PFSK-1 (cell line): ENCODE measurements around the gene RSPO3.

ENCODE experiments used
- FOXP2 ChIP-seq: optimal IDR thresholded peaks from 2 replicates; pipeline ENCODE3; 2011; ENCODE audit warnings: borderline replicate concordance, control low read depth, inconsistent platforms; ENCODE audit not compliant: insufficient read depth; ENCODE audit errors: extremely low read length, extremely low read depth
- POLR2AphosphoS5 ChIP-seq: IDR thresholded peaks from 2 replicates; pipeline ENCODE4 v1.6.1; 2012; ENCODE audit warnings: low read depth, mild to moderate bottlenecking, control low read depth, low read length, moderate library complexity
- SIN3A ChIP-seq: IDR thresholded peaks from 2 replicates; pipeline ENCODE4 v1.6.1; 2012; ENCODE audit warnings: mild to moderate bottlenecking, low read length, moderate library complexity, borderline replicate concordance; ENCODE audit not compliant: insufficient read depth
- TAF1 ChIP-seq: IDR thresholded peaks from 2 replicates; pipeline ENCODE4 v1.6.1; 2012; ENCODE audit warnings: low read length, control low read depth, borderline replicate concordance; ENCODE audit not compliant: insufficient read depth
- TF ChIP-seq, protein P1 (sequence below), 2 experiments: IDR thresholded peaks; 2 replicates each; pipeline versions ENCODE4 v1.6.1 to v1.8.0; 2011 to 2012; ENCODE audit warnings: low read depth in 2 of 2, low read length in 2 of 2, control low read depth in 1 of 2, inconsistent platforms in 1 of 2, mild to moderate bottlenecking in 1 of 2, moderate library complexity in 1 of 2; ENCODE audit not compliant: insufficient read depth in 1 of 2

The RSPO3 gene

DNA sequence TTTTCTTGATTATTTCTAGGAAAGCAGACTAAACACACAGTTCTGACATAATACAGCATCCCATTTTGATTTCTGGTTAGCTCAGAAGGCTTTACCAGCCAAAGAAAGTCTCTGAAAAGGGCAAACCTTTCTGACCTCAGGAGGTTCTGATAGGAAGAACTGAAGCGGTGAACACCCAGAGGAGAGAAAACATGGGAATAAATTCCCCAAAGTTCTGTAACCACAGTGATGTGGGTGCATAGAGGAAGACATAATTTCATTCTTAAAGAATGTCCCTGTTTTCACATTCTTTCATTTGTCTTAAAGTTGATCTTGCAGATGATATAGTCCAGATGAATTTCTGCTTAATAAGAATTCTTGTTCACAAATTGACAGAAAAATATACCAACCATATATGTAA is 60.3 kb downstream of the RSPO3 start:
- no peak for TF ChIP-seq SIN3A
- TF ChIP-seq, protein P1, sequence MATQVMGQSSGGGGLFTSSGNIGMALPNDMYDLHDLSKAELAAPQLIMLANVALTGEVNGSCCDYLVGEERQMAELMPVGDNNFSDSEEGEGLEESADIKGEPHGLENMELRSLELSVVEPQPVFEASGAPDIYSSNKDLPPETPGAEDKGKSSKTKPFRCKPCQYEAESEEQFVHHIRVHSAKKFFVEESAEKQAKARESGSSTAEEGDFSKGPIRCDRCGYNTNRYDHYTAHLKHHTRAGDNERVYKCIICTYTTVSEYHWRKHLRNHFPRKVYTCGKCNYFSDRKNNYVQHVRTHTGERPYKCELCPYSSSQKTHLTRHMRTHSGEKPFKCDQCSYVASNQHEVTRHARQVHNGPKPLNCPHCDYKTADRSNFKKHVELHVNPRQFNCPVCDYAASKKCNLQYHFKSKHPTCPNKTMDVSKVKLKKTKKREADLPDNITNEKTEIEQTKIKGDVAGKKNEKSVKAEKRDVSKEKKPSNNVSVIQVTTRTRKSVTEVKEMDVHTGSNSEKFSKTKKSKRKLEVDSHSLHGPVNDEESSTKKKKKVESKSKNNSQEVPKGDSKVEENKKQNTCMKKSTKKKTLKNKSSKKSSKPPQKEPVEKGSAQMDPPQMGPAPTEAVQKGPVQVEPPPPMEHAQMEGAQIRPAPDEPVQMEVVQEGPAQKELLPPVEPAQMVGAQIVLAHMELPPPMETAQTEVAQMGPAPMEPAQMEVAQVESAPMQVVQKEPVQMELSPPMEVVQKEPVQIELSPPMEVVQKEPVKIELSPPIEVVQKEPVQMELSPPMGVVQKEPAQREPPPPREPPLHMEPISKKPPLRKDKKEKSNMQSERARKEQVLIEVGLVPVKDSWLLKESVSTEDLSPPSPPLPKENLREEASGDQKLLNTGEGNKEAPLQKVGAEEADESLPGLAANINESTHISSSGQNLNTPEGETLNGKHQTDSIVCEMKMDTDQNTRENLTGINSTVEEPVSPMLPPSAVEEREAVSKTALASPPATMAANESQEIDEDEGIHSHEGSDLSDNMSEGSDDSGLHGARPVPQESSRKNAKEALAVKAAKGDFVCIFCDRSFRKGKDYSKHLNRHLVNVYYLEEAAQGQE (IDR thresholded peaks at IDR 0.05; ENCODE audit: insufficient read depth in 1 of 2, low read depth in 2 of 2, low read length in 2 of 2), result no peak
- no peak for TF ChIP-seq FOXP2
- no peak for TF ChIP-seq TAF1
- no peak for TF ChIP-seq POLR2AphosphoS5

DNA sequence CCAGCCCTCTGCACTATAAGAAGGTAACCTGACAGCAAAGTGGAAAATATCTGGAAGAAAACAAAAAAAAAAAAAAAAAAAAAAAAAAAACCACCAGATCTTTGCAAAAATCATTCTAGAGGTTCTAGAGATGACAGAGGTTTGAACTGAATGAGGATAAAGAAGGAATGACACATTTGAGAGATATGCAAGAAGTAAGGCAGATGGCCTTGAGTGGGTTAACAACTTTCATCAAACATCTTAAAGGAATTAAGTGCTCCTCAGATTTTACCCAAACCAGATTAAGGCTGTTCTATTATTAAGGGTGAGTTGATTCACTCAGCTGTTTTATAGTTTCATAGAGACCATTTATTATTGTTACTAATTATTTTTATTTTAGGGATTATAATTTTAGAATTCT is 62.0 kb downstream of the RSPO3 start:
- TF ChIP-seq SIN3A (no peak), POLR2AphosphoS5 (no peak), FOXP2 (no peak), TAF1 (no peak)
- TF ChIP-seq, protein P1 (IDR thresholded peaks at IDR 0.05; ENCODE audit: insufficient read depth in 1 of 2, low read depth in 2 of 2, low read length in 2 of 2), result no peak

DNA sequence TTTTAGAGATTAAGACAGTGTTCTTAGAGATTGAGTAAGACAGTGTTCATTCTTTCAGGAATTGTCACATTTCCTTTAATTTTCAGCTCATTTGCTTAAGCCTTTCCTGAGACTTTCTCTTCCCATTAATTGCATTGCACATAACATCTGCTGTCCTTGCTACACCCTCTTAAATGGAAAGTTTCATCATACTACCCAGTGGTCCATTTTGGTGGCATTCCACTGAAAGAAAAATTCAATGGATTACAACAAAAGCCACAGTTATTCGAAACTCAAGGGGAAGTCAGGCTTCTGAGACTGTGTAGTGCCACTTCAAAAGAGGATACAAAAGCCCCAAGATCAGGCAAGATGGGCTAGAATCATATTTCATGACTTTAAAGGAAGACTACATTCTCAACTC is 64.0 kb downstream of the RSPO3 start:
- TF ChIP-seq SIN3A, result no peak
- no peak for TF ChIP-seq POLR2AphosphoS5

DNA sequence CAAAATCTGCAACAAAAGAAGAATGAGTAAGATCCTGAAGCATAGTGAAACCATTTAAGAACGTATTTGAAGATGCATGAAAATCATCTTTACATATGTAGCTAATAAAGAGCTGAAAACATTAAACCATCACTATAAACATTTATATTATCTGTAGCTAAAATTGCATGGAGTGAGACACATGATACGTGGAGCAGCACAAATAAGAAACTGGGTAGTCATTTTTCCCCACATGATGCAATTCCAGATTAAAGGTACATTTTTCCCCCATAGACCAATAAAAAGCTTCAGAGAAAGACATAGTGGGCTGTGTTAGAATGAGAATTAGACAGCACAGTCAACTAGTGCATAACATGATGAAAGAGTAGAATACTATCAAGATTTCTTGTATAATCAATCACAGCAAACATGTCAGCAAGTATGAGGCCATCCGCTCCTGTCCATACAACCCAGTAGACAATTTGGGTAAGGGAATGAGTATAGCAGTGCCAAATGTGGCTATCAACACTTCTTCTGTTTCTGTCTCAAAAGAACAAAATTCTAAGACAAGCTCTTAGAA is 67.0 kb downstream of the RSPO3 start:
- TF ChIP-seq SIN3A (no peak), POLR2AphosphoS5 (no peak), TAF1 (no peak), FOXP2 (no peak)
- TF ChIP-seq, protein P1 (IDR thresholded peaks at IDR 0.05; ENCODE audit: insufficient read depth in 1 of 2, low read depth in 2 of 2, low read length in 2 of 2), result no peak

DNA sequence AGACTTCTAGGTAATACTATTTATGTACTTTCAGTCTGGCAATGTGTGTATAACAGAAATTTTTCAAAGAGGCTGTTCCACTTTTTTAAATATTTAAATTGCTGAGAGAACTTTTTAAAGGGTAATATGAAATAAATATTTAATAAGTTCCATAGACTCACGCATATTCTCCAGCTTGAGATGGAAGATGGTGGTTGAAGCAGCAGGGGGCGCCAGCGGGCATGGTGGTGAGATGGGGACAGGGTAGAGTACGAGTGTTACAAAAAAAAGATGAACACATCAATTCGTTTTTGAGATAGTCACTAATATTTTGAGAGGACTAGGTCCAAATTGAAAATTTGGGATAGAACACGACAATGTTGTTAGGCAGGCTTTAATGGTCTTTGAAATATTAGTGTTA is 68.4 kb downstream of the RSPO3 start:
- TF ChIP-seq, protein P1 (IDR thresholded peaks at IDR 0.05; ENCODE audit: insufficient read depth in 1 of 2, low read depth in 2 of 2, low read length in 2 of 2), result no peak
- TF ChIP-seq FOXP2 (no peak), SIN3A (no peak), TAF1 (no peak), POLR2AphosphoS5 (no peak)
